ENCODE results near the gene NCOA3. TPM values are rescaled to one million over a fixed set of nuclear protein-coding genes. Genes with fewer than 3 reads are reported as not detected.

Gene NCOA3
- total RNA-seq, 1 experiment from 2014 or later = 31.1 TPM

- ATAC-seq (no peak), DNase-seq (no peak)
- H4K20me1 ChIP-seq (ENCODE audit: low read length) = no peaks in the 10 kb centered on the region
- no peak overlapping the region for H3K4me3 ChIP-seq (ENCODE audit: low read length)
- H3K4me1 ChIP-seq (ENCODE audit: insufficient read depth, low read length) = no peaks in the 10 kb centered on the region
- intact Hi-C loops (cut with micrococcal nuclease) = no loop called here
- peaks cover 14% of the 10 kb centered on the region for H3K9me3 ChIP-seq (ENCODE audit: low read length)
- H3K79me2 ChIP-seq (ENCODE audit: low read length) = no peaks in the 10 kb centered on the region
- no peak overlapping the region for H2AFZ ChIP-seq (ENCODE audit: low read length)
- H3K27ac ChIP-seq (ENCODE audit: low read length) = no peak overlapping the region
- BruUV-seq (replicated peaks) = TSS peak; percentile 1
- H3K27me3 ChIP-seq (ENCODE audit: low read length) = no peaks in the 10 kb centered on the region
- TF ChIP-seq CTCF (conservative IDR thresholded peaks at IDR 0.05; ENCODE audit: low read depth, low read length) (no peak), EZH2phosphoT487 (IDR thresholded peaks at IDR 0.05; ENCODE audit: borderline replicate concordance, low read length) (no peak), EZH2 (IDR thresholded peaks at IDR 0.05; ENCODE audit: low read length, unreplicated experiment) (no peak)
- no peaks in the 10 kb centered on the region for H3F3A ChIP-seq (ENCODE audit: low read length, unreplicated experiment)
- H3K9ac ChIP-seq (ENCODE audit: low read length) = no peak overlapping the region
- H3K36me3 ChIP-seq (ENCODE audit: low read depth, low read length) = peaks cover 77% of the 10 kb centered on the region
- ChIA-PET POLR2A (ENCODE audit: unreplicated experiment) (no interaction called here), CTCF (no interaction called here)
- no peak overlapping the region for H3K4me2 ChIP-seq (ENCODE audit: low read length)
- no peaks in the 10 kb centered on the region for H3K9me2 ChIP-seq (replicated peaks; ENCODE audit: low read length)
These were observed 185.7 kb downstream of the NCOA3 start for GRCh38 chr20:47687095-47687987.

- Histone ChIP-seq H4K20me1 (ENCODE audit: low read length) (no peaks in the 10 kb centered on the region), H3K9ac (ENCODE audit: low read length) (no peak overlapping the region), H3K27ac (ENCODE audit: low read length) (no peak overlapping the region), H3F3A (ENCODE audit: low read length, unreplicated experiment) (no peaks in the 10 kb centered on the region), H3K4me1 (ENCODE audit: insufficient read depth, low read length) (no peaks in the 10 kb centered on the region), H3K79me2 (ENCODE audit: low read length) (no peaks in the 10 kb centered on the region), H3K4me2 (ENCODE audit: low read length) (no peak overlapping the region), H3K27me3 (ENCODE audit: low read length) (no peaks in the 10 kb centered on the region), H3K9me3 (ENCODE audit: low read length) (peaks cover 23% of the 10 kb centered on the region), H3K9me2 (replicated peaks; ENCODE audit: low read length) (no peaks in the 10 kb centered on the region), H3K36me3 (ENCODE audit: low read depth, low read length) (peaks cover 82% of the 10 kb centered on the region), H2AFZ (ENCODE audit: low read length) (no peak overlapping the region), H3K4me3 (ENCODE audit: low read length) (no peak overlapping the region)
- POLR2A ChIA-PET (ENCODE audit: unreplicated experiment) = no interaction called here
- ATAC-seq = no peak
- TF ChIP-seq CTCF (conservative IDR thresholded peaks at IDR 0.05; ENCODE audit: low read depth, low read length) = no peak
- TF ChIP-seq EZH2 (IDR thresholded peaks at IDR 0.05; ENCODE audit: low read length, unreplicated experiment) = no peak
- TF ChIP-seq EZH2phosphoT487 (IDR thresholded peaks at IDR 0.05; ENCODE audit: borderline replicate concordance, low read length) = no peak
- DNase-seq = no peak
- intact Hi-C loops (cut with micrococcal nuclease) = no loop called here
- no TSS peak for BruUV-seq (replicated peaks)
- CTCF ChIA-PET = no interaction called here
These were observed 187.0 kb downstream of the NCOA3 start for GRCh38 chr20:47688385-47689381.
